Stimulated activated CD4-positive, alpha-beta T cell treated with anti-CD3 and anti-CD28 coated beads, Interleukin-15, amount 100 ng/mL, for 24 hours (primary cell): ENCODE data around the gene MASP1.
A peak's percentile ranks its signal among the peaks of the same experiment; 100 is the strongest.

Experiments
- DNase-seq: peaks from one replicate; pipeline ENCODE4 v3.0.0-alpha.2; 2020

Gene MASP1

GRCh38 chr3:187291512-187292132 is at the start of gene MASP1:
MASP1 (minus strand) TSS chr3:187291737; CDS start chr3:187291632, 105 bp downstream.
- no peak for DNase-seq

DNA sequence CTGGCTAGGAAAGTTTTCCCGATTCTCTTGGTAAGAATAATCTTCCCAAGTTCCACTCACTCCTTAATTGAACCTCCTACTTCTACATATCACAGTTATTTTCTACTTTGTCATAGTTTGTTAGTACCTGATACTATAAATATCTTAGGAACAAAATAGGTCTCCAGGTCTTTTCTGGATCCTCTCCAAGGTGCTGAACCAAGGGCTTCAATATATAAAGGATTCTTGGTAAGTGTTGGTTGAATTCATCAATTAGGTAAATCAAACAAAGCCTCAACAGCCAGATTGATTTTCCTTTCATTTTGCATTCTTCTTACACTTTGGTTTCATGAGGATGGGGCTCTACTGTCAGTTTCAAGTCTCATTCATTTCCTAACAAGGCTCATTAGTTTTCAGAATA is 49.0 kb upstream of the MASP1 start:
- DNase-seq = no peak

DNA sequence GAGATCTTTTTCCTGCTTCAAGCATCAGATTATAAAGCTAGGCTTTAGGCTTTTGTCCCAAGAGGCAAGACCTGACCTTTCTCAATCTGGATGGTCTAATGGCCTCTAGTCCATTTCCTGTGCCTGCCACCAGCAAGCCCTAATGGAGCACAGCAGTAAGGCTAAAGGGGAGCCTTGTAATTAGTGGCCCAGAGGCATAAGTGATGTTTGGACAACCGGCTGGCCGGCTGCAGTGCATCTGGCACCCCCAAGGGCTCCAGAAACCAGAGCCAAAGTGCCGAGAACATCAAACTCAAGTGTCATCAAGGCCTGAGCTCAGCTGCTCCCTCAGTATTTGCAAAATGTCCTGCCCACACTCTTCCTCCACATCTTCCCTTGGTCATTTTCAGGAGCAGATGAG is 44.8 kb upstream of the MASP1 start:
- DNase-seq = no peak

DNA sequence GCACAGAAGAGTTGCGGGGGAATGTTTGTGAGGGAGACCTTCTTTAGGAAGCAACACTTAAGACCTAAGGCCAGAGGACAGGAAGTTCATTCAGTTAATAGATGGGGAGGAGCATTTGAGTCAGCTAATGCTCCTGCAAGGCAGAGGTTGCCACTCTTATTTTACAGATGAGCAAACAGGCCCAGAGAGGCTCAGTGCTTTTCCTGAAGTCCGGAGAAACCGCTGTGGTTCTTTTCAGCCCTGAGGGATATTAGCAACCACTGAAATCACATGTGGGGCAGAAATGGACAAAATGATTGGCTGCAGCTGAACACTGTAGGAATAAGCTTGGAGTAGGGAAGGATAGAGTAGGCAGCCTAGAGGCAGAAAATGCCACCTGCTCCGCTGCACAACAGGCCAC is 43.4 kb upstream of the MASP1 start:
- no peak for DNase-seq

DNA sequence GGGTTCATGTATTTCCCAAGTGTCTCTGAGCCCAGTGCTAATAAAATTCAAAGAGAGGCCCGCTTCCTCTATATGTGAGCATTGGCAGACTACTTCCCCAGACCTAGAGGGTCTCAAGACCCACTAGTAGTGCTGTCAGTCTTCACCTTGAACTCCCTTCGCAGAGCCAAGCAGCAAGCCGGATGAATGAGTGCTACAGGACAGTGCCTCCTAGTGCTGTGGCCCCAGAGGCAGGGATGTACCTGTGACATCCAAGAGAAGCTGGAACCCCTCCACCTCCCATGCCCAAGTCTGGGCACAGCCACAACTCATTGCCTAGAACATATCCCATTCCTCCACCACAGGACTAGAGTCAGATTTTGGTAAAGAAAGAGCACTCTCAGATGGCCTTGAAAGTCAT is 37.2 kb upstream of the MASP1 start:
- no peak for DNase-seq

- no peak for DNase-seq
Measured at GRCh38 chr3:187327845-187328244, 36.3 kb upstream of the MASP1 start.

- DNase-seq = no peak
Measured at GRCh38 chr3:187325632-187326031, 34.1 kb upstream of the MASP1 start.

DNA sequence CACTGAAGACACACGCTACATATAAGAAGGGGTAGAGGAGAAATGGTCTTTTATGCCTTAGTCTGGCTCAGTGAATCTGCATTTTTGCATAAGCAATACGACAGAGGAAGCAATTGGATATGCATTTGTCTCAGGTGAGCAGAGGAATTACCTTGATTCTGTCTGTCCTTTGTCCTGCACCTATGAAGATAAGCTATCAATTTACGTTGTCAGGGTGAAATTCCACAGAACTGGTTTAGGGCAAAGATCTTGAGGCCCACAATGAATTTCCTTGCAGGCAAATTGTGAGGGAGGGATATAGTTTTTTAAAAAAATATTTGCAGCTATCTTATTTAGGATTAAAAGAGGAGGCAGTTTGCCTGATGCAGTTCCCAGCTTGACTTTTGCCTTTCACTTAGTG is 31.6 kb upstream of the MASP1 start:
- DNase-seq = no peak

- DNase-seq = no peak
Measured at GRCh38 chr3:187322291-187322690, 30.8 kb upstream of the MASP1 start.

DNA sequence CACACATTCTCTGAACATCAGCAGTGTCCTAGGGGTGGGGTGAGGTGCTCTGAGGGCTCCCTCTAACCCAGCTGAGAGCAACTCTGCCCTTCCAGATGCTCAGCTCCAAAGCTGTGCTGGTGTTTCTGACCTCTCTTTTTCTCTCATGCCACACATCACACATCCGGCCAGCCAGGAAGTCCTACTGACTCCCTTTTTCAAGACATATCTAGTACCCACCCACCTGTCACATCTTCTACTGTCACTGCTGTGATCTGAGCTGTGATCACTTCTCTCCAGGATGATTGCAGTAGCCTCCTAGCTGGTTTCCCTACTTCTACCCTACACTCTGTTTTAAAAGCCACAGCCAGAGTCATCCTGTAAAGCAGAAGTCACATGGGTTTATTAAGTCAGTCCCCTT is 30.2 kb upstream of the MASP1 start:
- no peak for DNase-seq

- peak; percentile 70 for DNase-seq
Measured at GRCh38 chr3:187319699-187320302, 28.3 kb upstream of the MASP1 start.

GRCh38 chr3:187318819-187319616 is 27.5 kb upstream of the MASP1 start:
- DNase-seq = peak; percentile 43

DNA sequence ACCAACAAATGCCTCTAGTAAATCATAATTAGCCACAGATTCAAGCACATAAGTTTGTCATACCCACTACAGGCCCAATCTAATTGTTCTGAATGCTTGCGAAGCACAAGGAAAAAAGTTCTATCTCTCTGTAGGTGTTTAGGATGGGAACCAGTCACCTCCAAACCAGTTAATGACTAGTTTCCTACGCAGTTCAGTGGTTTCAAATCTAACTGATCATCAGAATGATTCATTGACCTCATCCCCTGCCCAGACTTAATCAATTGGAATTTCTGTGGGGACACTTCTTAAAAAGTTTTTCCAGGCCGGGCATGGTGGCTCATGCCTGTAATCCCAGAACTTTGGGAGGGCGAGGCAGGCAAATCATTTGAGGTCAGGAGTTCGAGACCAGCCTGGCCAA is 24.3 kb upstream of the MASP1 start:
- DNase-seq = no peak

DNA sequence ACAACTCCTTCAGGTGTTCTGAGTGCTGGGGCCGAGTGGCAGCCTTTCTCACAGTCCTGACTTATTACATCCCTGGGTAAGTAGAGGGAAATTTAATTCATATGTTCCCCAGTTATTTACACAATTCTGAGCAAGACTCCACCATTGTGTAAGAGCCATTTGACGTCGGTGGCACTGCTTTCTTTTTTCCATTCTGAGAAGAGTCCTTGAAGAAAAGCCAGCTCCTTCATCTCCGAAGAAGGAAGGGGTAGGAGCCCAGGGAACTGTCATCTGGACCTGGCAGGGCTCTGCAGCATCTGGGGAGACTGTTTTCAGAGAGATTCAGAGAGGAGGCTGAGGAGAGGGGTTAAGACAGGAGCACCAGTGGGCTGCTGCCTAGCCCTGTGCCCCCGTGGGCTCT is 22.6 kb upstream of the MASP1 start:
- DNase-seq = no peak

DNA sequence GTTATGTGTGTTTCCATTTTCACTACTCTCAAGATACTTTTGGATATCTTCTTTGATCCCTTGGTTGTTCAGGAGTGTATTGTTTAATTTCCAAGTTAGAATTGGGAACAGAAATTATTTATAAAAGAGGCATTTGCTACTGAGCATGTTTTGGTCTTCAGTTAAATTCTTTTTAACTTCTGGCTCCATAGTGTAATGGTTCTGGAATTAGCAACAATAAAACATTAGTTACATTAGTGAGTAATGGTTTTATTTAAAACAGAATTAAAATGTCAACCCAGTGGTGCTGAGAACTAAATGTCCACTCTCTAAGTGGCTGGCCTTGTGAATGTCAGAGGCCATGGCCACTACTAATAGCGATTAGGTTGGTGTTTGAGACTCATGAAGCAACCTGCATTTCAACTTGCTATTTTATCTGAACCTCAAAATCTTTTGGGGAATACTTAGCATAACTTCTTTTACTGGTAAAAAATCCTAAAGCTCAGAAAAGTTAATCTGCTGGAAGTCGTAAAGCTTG is 19.5 kb upstream of the MASP1 start:
- no peak for DNase-seq

GRCh38 chr3:187310226-187310625 is 18.7 kb upstream of the MASP1 start:
- no peak for DNase-seq

DNA sequence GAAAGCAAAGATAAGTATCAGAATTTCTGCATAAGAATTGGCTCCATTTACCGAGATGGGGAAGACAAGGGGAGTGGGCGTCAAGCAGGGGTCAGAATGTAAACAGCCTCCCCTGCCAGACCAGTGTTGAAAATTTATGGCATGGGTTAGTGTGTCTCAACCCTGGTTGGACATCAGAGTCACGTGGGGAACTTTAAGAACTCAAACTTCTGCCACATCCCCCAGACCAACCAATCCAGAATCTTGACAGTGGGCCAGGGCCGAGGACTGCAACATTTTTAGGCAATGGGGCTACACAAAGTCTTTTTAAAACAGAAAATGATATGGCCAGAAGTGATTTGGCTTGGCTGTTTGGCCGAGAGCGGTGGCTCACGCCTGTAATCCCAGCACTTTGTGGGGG is 14.3 kb upstream of the MASP1 start:
- DNase-seq = no peak

- DNase-seq = no peak
Measured at GRCh38 chr3:187299611-187300010, 8.1 kb upstream of the MASP1 start.

DNA sequence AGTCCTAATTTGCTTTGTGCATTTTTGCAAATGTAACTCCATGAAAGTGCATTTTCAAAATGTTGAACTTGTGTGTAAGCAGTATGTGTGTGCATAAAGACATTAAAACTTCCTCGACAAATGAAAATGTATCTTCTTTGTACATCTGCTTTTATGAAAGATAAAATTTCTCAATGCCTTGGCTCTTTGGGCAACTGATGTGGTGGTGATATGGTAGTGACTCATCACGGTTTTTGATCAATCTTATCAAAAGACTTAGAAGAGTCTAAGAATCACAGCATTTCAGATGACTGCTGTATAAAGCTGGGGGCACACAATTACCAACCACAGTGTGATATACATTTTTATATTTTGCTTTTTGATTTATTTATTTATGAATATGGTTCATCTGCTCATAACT is 5.4 kb upstream of the MASP1 start:
- no peak for DNase-seq

GRCh38 chr3:187296058-187296457 is 4.5 kb upstream of the MASP1 start:
- no peak for DNase-seq

DNA sequence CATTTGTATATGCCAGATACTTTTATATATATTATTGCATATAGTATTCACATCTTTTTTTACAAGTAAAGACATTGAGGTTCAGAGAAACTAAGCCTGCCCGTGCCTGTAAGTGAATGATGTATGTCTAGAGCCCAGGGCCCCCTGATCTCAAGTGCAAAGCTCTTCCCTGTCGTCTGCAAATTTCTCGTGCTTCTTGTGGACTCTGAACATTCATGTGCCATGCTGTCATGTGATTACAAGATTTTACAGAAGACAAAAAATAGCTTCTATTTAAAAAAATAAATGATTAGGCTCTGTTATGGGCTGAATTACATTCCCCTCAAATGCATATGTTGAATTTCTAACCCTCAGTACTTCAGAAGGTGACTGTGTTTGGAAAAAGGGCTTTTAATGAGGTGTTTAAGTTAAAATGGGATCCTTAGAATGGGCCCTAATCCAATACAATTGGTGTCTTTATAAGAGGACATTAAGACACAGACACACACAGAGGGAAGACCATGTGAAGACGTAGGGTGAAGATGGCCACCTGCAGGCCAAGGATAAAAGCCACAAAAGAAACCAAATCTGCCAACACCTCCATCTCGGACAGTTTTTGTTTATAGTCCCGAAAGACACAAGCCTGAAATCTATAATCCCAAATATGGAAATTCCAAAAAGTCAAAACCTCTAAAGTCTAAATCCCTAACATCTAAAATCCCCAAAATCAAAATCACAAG is 3.9 kb upstream of the MASP1 start:
- DNase-seq = no peak

DNA sequence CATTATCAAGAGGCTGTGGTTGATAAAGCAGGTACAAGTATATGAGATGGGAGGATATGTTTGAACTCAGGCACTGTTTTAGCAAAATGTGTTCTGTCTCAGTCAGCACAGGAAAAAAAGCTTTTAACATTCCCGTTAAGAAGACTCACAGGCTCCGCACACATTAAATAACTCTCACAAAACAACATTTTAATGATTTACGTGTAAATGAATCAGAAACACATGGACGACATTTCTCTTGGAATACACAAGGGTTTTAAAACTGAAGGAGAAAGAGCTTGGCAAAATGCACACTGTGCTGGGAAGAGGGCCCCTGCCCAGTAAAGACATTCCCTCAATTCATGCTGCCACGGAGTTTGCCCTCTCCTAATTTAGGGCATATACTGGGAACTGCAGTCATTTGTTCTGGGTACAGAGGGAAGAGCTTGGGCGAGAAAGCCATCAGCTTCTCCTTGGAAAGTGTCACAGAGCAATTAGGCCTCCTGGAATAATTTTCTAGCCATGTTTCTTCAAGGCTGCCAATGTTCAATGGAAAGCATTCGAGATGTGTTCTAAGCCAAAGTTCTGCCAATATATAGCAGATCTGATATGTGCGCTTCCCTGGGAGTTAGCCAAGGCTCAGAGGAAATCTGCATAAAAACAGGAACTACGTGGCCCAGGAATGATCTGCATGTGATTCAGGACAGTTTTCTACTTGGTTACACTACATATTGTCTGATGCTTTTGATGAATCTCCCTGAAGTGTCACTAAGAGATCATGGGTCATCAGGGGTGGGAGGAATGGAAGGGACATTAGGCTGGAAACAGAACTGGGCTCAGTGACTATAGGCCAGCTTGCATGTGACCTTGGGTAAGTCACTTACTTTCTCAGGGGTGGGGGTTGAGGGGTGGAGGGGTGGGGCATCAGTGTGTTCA is 2.2 kb upstream of the MASP1 start:
- DNase-seq = no peak
